Gastrocnemius medialis (tissue), 4 donors: ENCODE data around the gene CADPS.

Source experiments
- POLR2A ChIP-seq, 2 donors: fragments of 450-650 bp; IDR thresholded peaks; one replicate each; pipeline ENCODE4 v1.6.1; 2017; ENCODE audit warnings: antibody characterized with exemption in 2 of 2, mild to moderate bottlenecking in 2 of 2, moderate library complexity in 2 of 2
- TF ChIP-seq, protein P1 (sequence below), 5 experiments: fragments of 450-650 bp in 3 of 5; fragments of 200-600 bp in 2 of 5; sonication (generic) in 2 of 5; IDR thresholded peaks in 4 of 5; conservative IDR thresholded peaks in 1 of 5; 1 replicate in 4 of 5; 2 replicates in 1 of 5; pipeline ENCODE4 v1.5.1; 2016 to 2019; ENCODE audit warnings: antibody characterized with exemption in 5 of 5, mild to moderate bottlenecking in 3 of 5, moderate library complexity in 3 of 5

DNA sequence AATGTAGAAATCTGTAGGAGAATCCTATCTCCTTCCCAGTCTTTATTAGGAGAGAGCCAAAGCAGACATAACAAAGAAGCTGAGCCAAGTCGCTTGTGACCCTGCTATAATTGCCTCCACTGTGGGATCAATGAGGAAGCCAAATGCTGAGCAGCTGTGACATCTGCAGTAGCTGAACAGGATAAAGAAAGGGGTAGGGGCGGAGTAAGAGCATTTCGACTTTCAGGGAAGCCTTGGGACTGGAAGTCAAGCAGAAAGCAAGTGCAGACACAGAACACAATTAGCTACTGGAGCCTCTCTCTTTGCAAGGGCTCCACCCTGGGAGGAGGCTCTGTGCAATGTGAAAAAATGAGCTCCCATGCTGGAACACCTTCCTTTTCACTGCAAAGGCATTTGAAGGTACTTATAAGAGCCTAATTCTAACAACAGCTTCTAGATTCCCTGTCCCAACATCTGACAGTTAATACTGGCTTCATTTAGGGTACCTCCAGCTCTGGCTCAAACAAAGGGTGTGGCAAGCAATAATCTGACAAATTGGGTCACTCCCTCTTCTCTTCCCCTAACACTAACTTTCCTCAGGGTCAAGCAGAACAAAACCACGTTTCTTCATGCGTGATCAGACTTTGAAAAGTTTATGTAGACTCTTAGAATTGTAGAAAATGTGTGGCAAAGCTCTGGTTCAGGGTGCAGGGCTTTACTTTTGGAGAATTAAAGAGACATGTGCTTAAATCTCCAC, 166.4 kb downstream of the CADPS start:
- TF ChIP-seq POLR2A (IDR thresholded peaks at IDR 0.05) = no peak
- TF ChIP-seq, protein P1, sequence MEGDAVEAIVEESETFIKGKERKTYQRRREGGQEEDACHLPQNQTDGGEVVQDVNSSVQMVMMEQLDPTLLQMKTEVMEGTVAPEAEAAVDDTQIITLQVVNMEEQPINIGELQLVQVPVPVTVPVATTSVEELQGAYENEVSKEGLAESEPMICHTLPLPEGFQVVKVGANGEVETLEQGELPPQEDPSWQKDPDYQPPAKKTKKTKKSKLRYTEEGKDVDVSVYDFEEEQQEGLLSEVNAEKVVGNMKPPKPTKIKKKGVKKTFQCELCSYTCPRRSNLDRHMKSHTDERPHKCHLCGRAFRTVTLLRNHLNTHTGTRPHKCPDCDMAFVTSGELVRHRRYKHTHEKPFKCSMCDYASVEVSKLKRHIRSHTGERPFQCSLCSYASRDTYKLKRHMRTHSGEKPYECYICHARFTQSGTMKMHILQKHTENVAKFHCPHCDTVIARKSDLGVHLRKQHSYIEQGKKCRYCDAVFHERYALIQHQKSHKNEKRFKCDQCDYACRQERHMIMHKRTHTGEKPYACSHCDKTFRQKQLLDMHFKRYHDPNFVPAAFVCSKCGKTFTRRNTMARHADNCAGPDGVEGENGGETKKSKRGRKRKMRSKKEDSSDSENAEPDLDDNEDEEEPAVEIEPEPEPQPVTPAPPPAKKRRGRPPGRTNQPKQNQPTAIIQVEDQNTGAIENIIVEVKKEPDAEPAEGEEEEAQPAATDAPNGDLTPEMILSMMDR (IDR thresholded peaks at IDR 0.05 in 4 of 5, conservative IDR thresholded peaks at IDR 0.05 in 1 of 5) = no peak
